Heart left ventricle (tissue), 16 donors: ENCODE data around the gene GJC3. TPM values are rescaled to one million over a fixed set of nuclear protein-coding genes. Genes with fewer than 3 reads are reported as not detected.
"Not testable (repeated sequence)": the region's sequence is repeated elsewhere in the genome, so short reads cannot be mapped to it uniquely, and the experiment has no call there.

ENCODE experiments used
- ATAC-seq, 4 donors: fragments of 200-7000 bp; cut with Tn5 transposase; one replicate each; pipeline ENCODE4 v1.9.1; 2020 to 2022; ENCODE audit warnings: moderate library complexity in 4 of 4, mild to moderate bottlenecking in 3 of 4, moderate number of reproducible peaks in 1 of 4
- DNase-seq, 5 donors: peaks; one replicate each; pipeline ENCODE4 v3.0.0-alpha.2; 2020
- H3K27ac ChIP-seq, 12 donors: fragments of 200-600 bp; sonication (generic) in 4 of 12; one replicate each; pipeline versions ENCODE4 v1.5.0 to v1.8.0; 2016 to 2022; ENCODE audit warnings: mild to moderate bottlenecking in 2 of 12
- H3K27me3 ChIP-seq, 9 donors: fragments of 200-600 bp; sonication (generic) in 2 of 9; one replicate each; pipeline versions ENCODE4 v1.5.1 to v1.8.0; 2016 to 2022; ENCODE audit warnings: mild to moderate bottlenecking in 3 of 9
- H3K36me3 ChIP-seq, 9 donors: fragments of 200-600 bp; sonication (generic) in 2 of 9; one replicate each; pipeline versions ENCODE4 v1.5.0 to v1.8.0; 2018 to 2022; ENCODE audit warnings: mild to moderate bottlenecking in 2 of 9
- H3K4me1 ChIP-seq, 12 donors: fragments of 200-600 bp; sonication (generic) in 4 of 12; one replicate each; pipeline versions ENCODE4 v1.5.0 to v1.8.0; 2016 to 2022; ENCODE audit warnings: mild to moderate bottlenecking in 3 of 12
- H3K4me3 ChIP-seq, 12 donors: fragments of 200-600 bp; sonication (generic) in 4 of 12; one replicate each; pipeline versions ENCODE4 v1.5.0 to v1.8.0; 2017 to 2022; ENCODE audit warnings: mild to moderate bottlenecking in 9 of 12, moderate library complexity in 4 of 12
- H3K9me3 ChIP-seq, 12 donors: fragments of 200-600 bp; sonication (generic) in 4 of 12; one replicate each; pipeline versions ENCODE4 v1.5.0 to v1.8.0; 2016 to 2022; ENCODE audit warnings: mild to moderate bottlenecking in 1 of 12
- CTCF ChIP-seq, 12 donors: fragments of 200-600 bp; sonication (generic) in 4 of 12; IDR thresholded peaks; one replicate each; pipeline versions ENCODE4 v1.5.0 to v1.8.0; 2018 to 2022; ENCODE audit warnings: antibody characterized with exemption in 12 of 12, mild to moderate bottlenecking in 5 of 12
- POLR2A ChIP-seq, 2 donors: fragments of 450-650 bp; IDR thresholded peaks; one replicate each; pipeline ENCODE4 v1.6.1; 2017; ENCODE audit warnings: antibody characterized with exemption in 2 of 2, mild to moderate bottlenecking in 2 of 2, moderate library complexity in 2 of 2
- WGBS, 4 donors: extraction: QIAGEN DNeasy Blood & Tissue Kit in 2 of 4; methylation state at CpG; one replicate each; pipeline versions ENCODE4 v1.1.5 to v1.1.7; 2013 to 2018; 5-methylcytosine and 5-hydroxymethylcytosine counted together
- intact Hi-C, 10 donors: fragments of 100-400 bp; cut with DNase I; formaldehyde crosslinking; loops; one replicate each; pipeline versions ENCODE4 v1.11.1 to v1.14.2; 2022
- polyA plus RNA-seq, 2 donors: library from polyadenylated mRNA; stranded (reverse); fragments of 200-250 nt; gene quantifications; one replicate each; pipeline ENCODE4 v1.2.3, GENCODE V29; 2013
- total RNA-seq, 9 donors: library from RNA; depleted of rRNA in 2 of 9; stranded (reverse); fragments of >200 nt in 2 of 9; fragmentation: NEBNext Ultra II Directional in 3 of 9; extraction: Animal tissue kit (Norgen Biotek cat#: 25700) in 3 of 9; gene quantifications; one replicate each; pipeline versions ENCODE4 v1.1.0 to v1.2.4, GENCODE V29; 2016 to 2023
- donor health status: ischemic (EF 13 %, LVEDD 7.1; RV severe dilation, severe dysfunction).
- donor health status: healthy with polysubstance abuse.
- donor health status: DM: no; HTN: yes; CAD: no.
- donor health status: DM: no; HTN: no; CAD: no.
- donor health status: ischemic (EF 25% LVEDD 6.9; RV normal size, moderate dysfunction).
- donor health status: ischemic (EF 25% LVEDD 5.7; RV mildly dilated, moderate dysfunction).
- donor health status: healthy.
- donor health status: DM: yes; HTN: yes; CAD: no.
- donor health status: ischemic (EF 35%, LVEDD 5.7; RV mildly dilated, moderate dysfunction).
- donor health status: nonischemic (EF 11% LVEDD 7.7; RV severe dilation, severe dysfunction).
- donor health status: DM: yes; HTN: yes; CAD: no.
- donor health status: PGD.
- donor health status: ischemic (EF 29% LVEDD 5.4; RV normal size, mild dysfunction).
- donor health status: nonischemic (EF 23%, LVEDD 6.1; RV moderate dilation, normal function).

The GJC3 gene
- total and polyA plus RNA-seq, 11 donors: 0.30 to 0.54 (median 0.33) TPM; not detected in 8

GRCh38 chr7:99894738-99895137 lies 34.7 kb downstream of the GJC3 start:
- TF ChIP-seq CTCF (IDR thresholded peaks at IDR 0.05): no peak
- TF ChIP-seq POLR2A (IDR thresholded peaks at IDR 0.05): no peak
- Histone ChIP-seq H3K9me3 (no peaks in the 10 kb centered on the region), H3K27me3 (no peaks in the 10 kb centered on the region), H3K4me3 (no peak overlapping the region), H3K4me1 (peaks cover 0 to 4% (median 0%) of the 10 kb centered on the region in 12 donors), H3K36me3 (peaks cover 0 to 47% (median 31%) of the 10 kb centered on the region in 9 donors), H3K27ac (no peak overlapping the region)
- intact Hi-C loops: no loop called here
- ATAC-seq (no peak), DNase-seq (no peak)

- Histone ChIP-seq H3K4me1 (no peaks in the 10 kb centered on the region), H3K9me3 (no peaks in the 10 kb centered on the region), H3K27ac (no peak overlapping the region), H3K4me3 (no peak overlapping the region), H3K36me3 (peaks cover 0 to 40% (median 31%) of the 10 kb centered on the region in 9 donors), H3K27me3 (no peaks in the 10 kb centered on the region)
- DNase-seq (no peak), ATAC-seq (no peak)
- intact Hi-C loops: no loop called here
- WGBS, 4 donors: 75 to 92% (median 85%) methylated on average over 5 of the region's 5 CpGs
- TF ChIP-seq CTCF (IDR thresholded peaks at IDR 0.05): no peak
- TF ChIP-seq POLR2A (IDR thresholded peaks at IDR 0.05): no peak
Measured at GRCh38 chr7:99893280-99893679, 36.1 kb downstream of the GJC3 start.

GRCh38 chr7:99890348-99890747 lies 39.1 kb downstream of the GJC3 start:
- H3K4me1 ChIP-seq, H3K27ac ChIP-seq, H3K9me3 ChIP-seq, H3K4me3 ChIP-seq, H3K27me3 ChIP-seq, DNase-seq, intact Hi-C loops, ATAC-seq: not testable (repeated sequence)
- WGBS, 4 donors: 93 to 98% (median 97%) methylated on average over 2 of the region's 2 CpGs
- H3K36me3 ChIP-seq: peaks cover 0 to 36% (median 28%) of the 10 kb centered on the region in 9 donors

GRCh38 chr7:99888366-99888765 lies 41.1 kb downstream of the GJC3 start:
- WGBS, 4 donors: 85 to 98% (median 88%) methylated on average over 6 to 28 of the region's 29 CpGs
- intact Hi-C loops: loop anchor here in 1 of 10 donors (10.0 kb wide), 1 partner anchor 604 kb away; no protein-coding TSS in a partner anchor
- H3K9me3 ChIP-seq: peaks cover 0 to 17% (median 0%) of the 10 kb centered on the region in 12 donors
- ATAC-seq, H3K27ac ChIP-seq, H3K27me3 ChIP-seq, H3K4me3 ChIP-seq, H3K4me1 ChIP-seq, DNase-seq: not testable (repeated sequence)
- peaks cover 0 to 36% (median 28%) of the 10 kb centered on the region in 9 donors for H3K36me3 ChIP-seq

- no peak for ATAC-seq
- H3K27ac ChIP-seq: no peak overlapping the region
- no peak for DNase-seq
- WGBS, 4 donors: 69 to 85% (median 71%) methylated on average over 4 of the region's 4 CpGs
- intact Hi-C loops: loop anchor here in 1 of 10 donors (10.0 kb wide), 1 partner anchor 597 kb away; no protein-coding TSS in a partner anchor
- H3K27me3 ChIP-seq: no peaks in the 10 kb centered on the region
- TF ChIP-seq POLR2A (IDR thresholded peaks at IDR 0.05) (no peak), CTCF (IDR thresholded peaks at IDR 0.05) (no peak)
- no peaks in the 10 kb centered on the region for H3K4me1 ChIP-seq
- H3K9me3 ChIP-seq: peaks cover 0 to 17% (median 0%) of the 10 kb centered on the region in 12 donors
- no peaks in the 10 kb centered on the region for H3K36me3 ChIP-seq
- H3K4me3 ChIP-seq: no peak overlapping the region
Measured at GRCh38 chr7:99881370-99881769, 48.0 kb downstream of the GJC3 start.
